MM.1S (cell line): ENCODE data around the gene FXR1.
"Not testable (repeated sequence)": the region's sequence is repeated elsewhere in the genome, so short reads cannot be mapped to it uniquely, and the experiment has no call there.

Experiments used
- DNase-seq: peaks from one replicate; pipeline ENCODE4 v3.0.0-alpha.2; 2015
- H2AFZ ChIP-seq: fragments of 300-600 bp; sonication (generic); 2 replicates; pipeline ENCODE4 v1.6.0; 2016; ENCODE audit warnings: antibody characterized with exemption, low read length
- H3F3A ChIP-seq: fragments of 300-600 bp; sonication (generic); 2 replicates; pipeline ENCODE4 v1.6.1; 2016; ENCODE audit warnings: mild to moderate bottlenecking, antibody characterized with exemption, low read length, moderate library complexity, mixed read lengths; ENCODE audit not compliant: insufficient read depth
- H3K27ac ChIP-seq: fragments of 300-600 bp; sonication (generic); 2 replicates; pipeline ENCODE4 v1.5.1; 2016; ENCODE audit warnings: mild to moderate bottlenecking, low read length
- H3K27me3 ChIP-seq: fragments of 300-600 bp; sonication (generic); replicated peaks from 2 replicates; pipeline ENCODE4 v1.6.0; 2016; ENCODE audit warnings: low read length; ENCODE audit not compliant: insufficient read depth
- H3K36me3 ChIP-seq: fragments of 300-600 bp; sonication (generic); replicated peaks from 2 replicates; pipeline ENCODE4 v1.6.1; 2016; ENCODE audit warnings: mild to moderate bottlenecking, low read length, mixed read lengths; ENCODE audit not compliant: insufficient read depth
- H3K4me1 ChIP-seq: fragments of 300-600 bp; sonication (generic); 2 replicates; pipeline ENCODE4 v1.6.1; 2016; ENCODE audit warnings: low read length, mixed read lengths
- H3K4me2 ChIP-seq: fragments of 300-600 bp; sonication (generic); 2 replicates; pipeline ENCODE4 v1.6.0; 2016; ENCODE audit warnings: low read depth, low read length
- H3K4me3 ChIP-seq: fragments of 300-600 bp; sonication (generic); 2 replicates; pipeline ENCODE4 v1.5.1; 2016; ENCODE audit warnings: low read length, mixed read lengths
- H3K79me2 ChIP-seq: fragments of 300-600 bp; sonication (generic); 2 replicates; pipeline ENCODE4 v1.6.1; 2016; ENCODE audit warnings: mixed run types, low read length, mixed read lengths
- H3K9ac ChIP-seq: fragments of 300-600 bp; sonication (generic); 2 replicates; pipeline ENCODE4 v1.6.1; 2016; ENCODE audit warnings: low read length, mixed read lengths
- H3K9me2 ChIP-seq: fragments of 300-600 bp; sonication (generic); replicated peaks from 2 replicates; pipeline ENCODE4 v1.6.1; 2016; ENCODE audit warnings: mild to moderate bottlenecking, low read length, mixed read lengths; ENCODE audit not compliant: insufficient read depth
- H3K9me3 ChIP-seq: fragments of 300-600 bp; sonication (generic); replicated peaks from 2 replicates; pipeline ENCODE4 v1.6.1; 2016; ENCODE audit warnings: mild to moderate bottlenecking, low read length, mixed read lengths; ENCODE audit not compliant: insufficient read depth
- H4K20me1 ChIP-seq: fragments of 300-600 bp; sonication (generic); 2 replicates; pipeline ENCODE4 v1.6.1; 2016; ENCODE audit warnings: mild to moderate bottlenecking, low read length, moderate library complexity, mixed read lengths; ENCODE audit not compliant: insufficient read depth
- CTCF ChIP-seq: fragments of 300-600 bp; sonication (generic); IDR thresholded peaks from 2 replicates; pipeline ENCODE4 v1.5.1; 2016; ENCODE audit warnings: antibody characterized with exemption, low read length, mixed read lengths
- EZH2 ChIP-seq: fragments of 300-600 bp; sonication (generic); optimal IDR thresholded peaks from 2 replicates; pipeline ENCODE3; 2017; ENCODE audit warnings: low read depth, mild to moderate bottlenecking, antibody characterized with exemption, low read length, mixed read lengths
- EZH2phosphoT487 ChIP-seq: fragments of 300-600 bp; sonication (generic); IDR thresholded peaks from 2 replicates; pipeline ENCODE4 v1.6.1; 2018; ENCODE audit warnings: antibody characterized with exemption, low read length

The FXR1 gene

DNA sequence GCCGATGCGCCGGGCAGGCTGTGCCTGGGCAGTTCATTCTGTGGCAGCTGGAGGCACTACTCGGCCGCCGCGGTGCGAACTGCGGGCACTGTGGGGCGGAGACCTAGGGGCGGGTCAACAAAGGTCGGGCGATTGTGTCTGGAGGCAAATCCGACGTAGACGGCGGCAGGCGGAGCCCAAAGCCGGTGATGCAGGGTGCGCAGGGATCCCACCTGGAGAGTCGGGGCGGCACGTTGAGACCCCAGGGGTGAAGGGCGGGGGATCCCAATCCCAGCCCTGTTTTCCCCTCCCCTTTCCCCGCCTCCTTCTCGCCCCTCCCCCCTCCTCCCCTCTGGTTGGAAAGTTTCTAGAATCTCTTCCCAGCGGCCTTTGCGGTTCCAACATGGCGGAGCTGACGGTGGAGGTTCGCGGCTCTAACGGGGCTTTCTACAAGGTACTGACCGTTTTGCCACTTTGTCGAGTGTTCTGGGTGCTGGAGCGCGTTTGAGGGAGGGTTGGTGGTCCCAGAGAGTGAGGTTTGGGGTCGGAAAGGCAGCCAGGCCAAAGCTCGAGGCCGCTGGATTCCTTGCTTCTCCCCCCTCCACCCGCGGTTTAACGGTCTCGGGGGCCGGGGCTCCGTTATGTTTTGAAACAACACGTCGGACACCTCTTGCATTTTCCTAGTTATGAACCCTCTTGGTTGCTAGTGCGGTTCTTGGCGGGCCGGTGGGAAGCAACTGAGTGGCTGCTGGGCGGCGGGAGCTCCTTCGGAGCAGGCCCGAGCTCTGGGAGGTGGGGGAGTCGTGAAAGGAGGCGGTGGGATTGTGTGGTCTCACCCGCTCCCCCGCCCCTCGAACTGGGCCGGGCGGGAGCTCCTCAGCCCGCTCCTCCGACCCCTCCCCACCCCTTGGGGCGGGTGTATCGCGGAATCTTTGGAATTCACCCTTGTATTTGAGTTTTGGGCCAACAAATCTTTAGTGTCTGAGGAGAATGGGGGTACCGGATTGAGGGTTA is at the start of gene FXR1:
Gene FXR1 (plus strand): TSS at position 367 of the 993 bp plus-strand sequence. CDS start 16 bp downstream, at position 383.
- H3K79me2 ChIP-seq = peaks cover 52% of the 10 kb centered on the region
- peaks cover 20% of the 10 kb centered on the region for H4K20me1 ChIP-seq
- peak within 1 kb of the TSS; percentile 94 for H3K4me3 ChIP-seq
- no peaks in the 10 kb centered on the region for H3K27me3 ChIP-seq
- no peak for TF ChIP-seq EZH2phosphoT487
- TF ChIP-seq CTCF = peak; percentile 79
- peak within 1 kb of the TSS; percentile 94 for H3K9ac ChIP-seq
- no peaks in the 10 kb centered on the region for H3K9me3 ChIP-seq
- no peaks in the 10 kb centered on the region for H3K9me2 ChIP-seq
- DNase-seq = peak; percentile 98
- peak within 1 kb of the TSS; percentile 65 for H3K4me2 ChIP-seq
- peak within 1 kb of the TSS; percentile 62 for H2AFZ ChIP-seq
- H3K36me3 ChIP-seq = peaks cover 17% of the 10 kb centered on the region
- H3K4me1 ChIP-seq = peaks cover 30% of the 10 kb centered on the region
- H3F3A ChIP-seq = peaks cover 14% of the 10 kb centered on the region; the same call in 1 of the 2 replicates
- H3K27ac ChIP-seq = peak within 1 kb of the TSS; percentile 78

GRCh38 chr3:180870008-180870699 is 42.3 kb upstream of the FXR1 start:
- no peaks in the 10 kb centered on the region for H4K20me1 ChIP-seq
- H3F3A ChIP-seq = no peaks in the 10 kb centered on the region
- no peak overlapping the region for H3K27ac ChIP-seq
- H3K9ac ChIP-seq = no peak overlapping the region
- peaks cover 2% of the 10 kb centered on the region; the same call in 1 of the 2 replicates for H3K4me1 ChIP-seq
- no peaks in the 10 kb centered on the region for H3K36me3 ChIP-seq
- no peak for DNase-seq
- TF ChIP-seq CTCF (no peak), EZH2 (no peak), EZH2phosphoT487 (no peak)
- no peaks in the 10 kb centered on the region for H3K9me2 ChIP-seq
- no peaks in the 10 kb centered on the region for H3K9me3 ChIP-seq
- no peak overlapping the region for H3K4me2 ChIP-seq
- no peak overlapping the region for H2AFZ ChIP-seq
- no peaks in the 10 kb centered on the region for H3K27me3 ChIP-seq
- no peak overlapping the region for H3K4me3 ChIP-seq
- H3K79me2 ChIP-seq = no peaks in the 10 kb centered on the region

DNA sequence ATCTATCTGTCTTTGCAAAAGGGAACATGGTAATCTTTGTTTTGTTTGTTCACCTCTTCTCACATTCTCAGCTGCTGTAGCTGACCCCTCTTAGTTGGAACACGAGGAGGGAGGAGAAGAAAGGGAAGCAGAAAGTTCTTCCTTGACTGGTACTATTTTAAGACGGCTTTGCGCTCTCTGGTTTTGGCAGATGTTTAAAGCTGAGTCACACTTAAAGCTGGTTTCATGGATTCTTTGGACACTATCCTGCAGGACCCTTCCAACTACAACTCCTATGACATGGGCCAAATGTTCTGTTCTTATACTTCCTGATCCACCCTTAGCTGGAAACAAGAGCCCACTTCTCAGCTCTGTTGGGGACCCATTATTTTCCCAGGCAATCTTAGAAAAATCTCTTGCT is 40.6 kb upstream of the FXR1 start:
- Histone ChIP-seq H3K9ac (no peak overlapping the region), H3K27me3 (no peaks in the 10 kb centered on the region), H3F3A (no peaks in the 10 kb centered on the region), H3K36me3 (no peaks in the 10 kb centered on the region), H3K79me2 (no peaks in the 10 kb centered on the region), H2AFZ (no peak overlapping the region), H3K9me3 (no peaks in the 10 kb centered on the region), H3K9me2 (no peaks in the 10 kb centered on the region), H3K4me3 (no peak overlapping the region), H3K4me2 (no peak overlapping the region), H3K27ac (no peak overlapping the region), H3K4me1 (peaks cover 8% of the 10 kb centered on the region; the same call in 1 of the 2 replicates), H4K20me1 (no peaks in the 10 kb centered on the region)
- DNase-seq = no peak
- no peak for TF ChIP-seq CTCF
- TF ChIP-seq EZH2phosphoT487 = no peak
- TF ChIP-seq EZH2 = no peak

- not testable (repeated sequence) for DNase-seq, H3K4me2 ChIP-seq, H3K4me3 ChIP-seq, H3K9ac ChIP-seq, H3K36me3 ChIP-seq, H3K4me1 ChIP-seq, H3K9me3 ChIP-seq, H4K20me1 ChIP-seq, H3K27ac ChIP-seq, H3F3A ChIP-seq, H3K9me2 ChIP-seq, H3K79me2 ChIP-seq, H2AFZ ChIP-seq, H3K27me3 ChIP-seq
Measured at GRCh38 chr3:180872430-180872829, 40.0 kb upstream of the FXR1 start.
